Activated CD8-positive, alpha-beta memory T cell treated with anti-CD3 and anti-CD28 coated beads, Interleukin-2, amount 50 U/mL, for 48 hours (primary cell): ENCODE data around the gene SERGEF.
"Not testable (repeated sequence)": the region's sequence is repeated elsewhere in the genome, so short reads cannot be mapped to it uniquely, and the experiment has no call there.

Experiments
- DNase-seq: peaks from one replicate; pipeline ENCODE4 v3.0.0-alpha.2; 2020

Gene SERGEF

GRCh38 chr11:18000128-18000527, 12.7 kb downstream of the SERGEF start:
- DNase-seq, result not testable (repeated sequence)

- DNase-seq, result no peak
Observed at GRCh38 chr11:17992916-17993315, 19.9 kb downstream of the SERGEF start.

- DNase-seq, result no peak
Observed at GRCh38 chr11:17991783-17992433, 20.9 kb downstream of the SERGEF start.

GRCh38 chr11:17989306-17989705, 23.5 kb downstream of the SERGEF start:
- DNase-seq, result no peak

GRCh38 chr11:17988465-17988864, 24.4 kb downstream of the SERGEF start:
- DNase-seq, result no peak

- no peak for DNase-seq
Observed at GRCh38 chr11:17987826-17988225, 25.0 kb downstream of the SERGEF start.

GRCh38 chr11:17986711-17987220, 26.1 kb downstream of the SERGEF start:
- no peak for DNase-seq

- no peak for DNase-seq
Observed at GRCh38 chr11:17986007-17986710, 26.7 kb downstream of the SERGEF start.

GRCh38 chr11:17985517-17985916, 27.3 kb downstream of the SERGEF start:
- DNase-seq, result no peak

GRCh38 chr11:17983569-17983968, 29.3 kb downstream of the SERGEF start:
- no peak for DNase-seq

GRCh38 chr11:17979770-17980371, 33.0 kb downstream of the SERGEF start:
- no peak for DNase-seq

- no peak for DNase-seq
Observed at GRCh38 chr11:17978553-17979287, 34.1 kb downstream of the SERGEF start.

- no peak for DNase-seq
Observed at GRCh38 chr11:17976651-17977050, 36.2 kb downstream of the SERGEF start.

GRCh38 chr11:17974246-17974645, 38.6 kb downstream of the SERGEF start:
- DNase-seq, result no peak

GRCh38 chr11:17972987-17973386, 39.9 kb downstream of the SERGEF start:
- DNase-seq, result no peak

GRCh38 chr11:17968206-17968605, 44.6 kb downstream of the SERGEF start:
- no peak for DNase-seq

GRCh38 chr11:17967661-17968060, 45.2 kb downstream of the SERGEF start:
- DNase-seq, result no peak

- no peak for DNase-seq
Observed at GRCh38 chr11:17960091-17960490, 52.8 kb downstream of the SERGEF start.

GRCh38 chr11:17958446-17958845, 54.4 kb downstream of the SERGEF start:
- no peak for DNase-seq

GRCh38 chr11:17954395-17955252, 58.2 kb downstream of the SERGEF start:
- no peak for DNase-seq

- DNase-seq, result no peak
Observed at GRCh38 chr11:17952487-17952886, 60.4 kb downstream of the SERGEF start.

GRCh38 chr11:17951685-17952388, 61.0 kb downstream of the SERGEF start:
- no peak for DNase-seq
